NOMO-1 treated with dmso at 0.1 percent for 144 hours (cell line): ENCODE results near the gene RPS6KA2.

Source experiments
- DNase-seq: peaks from one replicate; lab custom pipeline; 2025; ENCODE audit not compliant: unreplicated experiment; lab: John Stamatoyannopoulos, UW

RPS6KA2 gene

DNA sequence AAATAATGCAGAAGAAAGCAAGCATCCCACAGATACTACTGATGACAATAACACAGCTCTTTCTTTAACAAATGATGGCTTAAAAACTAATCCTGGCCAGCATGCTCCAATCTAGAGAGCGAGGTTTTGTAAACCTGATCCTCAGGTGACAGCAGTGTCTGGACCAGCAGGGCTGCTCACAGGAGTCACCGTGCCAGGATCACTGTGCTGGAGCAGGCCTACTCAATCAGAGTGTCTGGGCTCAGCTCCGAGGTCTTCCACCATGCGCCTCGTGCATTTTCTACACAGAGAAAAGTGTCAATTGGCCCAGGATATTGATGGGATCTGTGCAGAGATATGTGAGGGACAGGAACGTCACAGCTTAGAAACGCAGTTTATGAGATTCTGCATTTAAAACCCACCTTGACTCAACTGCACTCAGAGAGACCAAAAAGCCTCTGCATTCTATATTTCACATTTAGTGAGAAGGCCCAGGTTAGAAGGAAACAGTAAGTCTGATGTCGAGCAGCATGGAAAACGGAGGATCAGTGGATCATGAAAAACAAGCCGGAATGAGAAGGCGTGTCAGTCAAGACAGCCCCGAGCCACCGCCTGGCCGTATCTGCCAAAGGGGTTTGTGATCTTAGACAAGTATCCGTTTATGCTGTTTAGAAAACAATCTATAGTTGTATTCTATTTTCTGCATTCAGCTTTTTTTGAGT, 48.4 kb downstream of the RPS6KA2 start:
- DNase-seq, result no peak

DNA sequence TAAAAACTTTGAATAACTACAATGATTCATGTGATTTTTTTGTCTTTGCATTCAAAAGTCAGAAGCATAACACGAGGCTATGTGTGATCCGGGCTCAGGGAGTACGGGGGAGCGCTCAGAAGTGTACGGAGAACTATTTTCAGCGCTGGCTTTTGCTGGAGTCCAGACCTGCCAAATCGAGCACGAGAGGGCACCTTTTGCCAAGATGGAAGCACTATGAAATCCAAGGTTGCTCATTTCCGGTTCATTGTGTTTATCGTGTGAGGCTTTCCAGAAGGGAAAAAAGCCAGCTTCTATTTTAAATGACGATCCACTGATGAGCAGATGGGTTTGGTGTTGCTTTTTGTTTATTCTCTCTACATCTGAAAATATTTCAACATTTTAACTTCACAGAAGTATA, 51.8 kb downstream of the RPS6KA2 start:
- no peak for DNase-seq

DNA sequence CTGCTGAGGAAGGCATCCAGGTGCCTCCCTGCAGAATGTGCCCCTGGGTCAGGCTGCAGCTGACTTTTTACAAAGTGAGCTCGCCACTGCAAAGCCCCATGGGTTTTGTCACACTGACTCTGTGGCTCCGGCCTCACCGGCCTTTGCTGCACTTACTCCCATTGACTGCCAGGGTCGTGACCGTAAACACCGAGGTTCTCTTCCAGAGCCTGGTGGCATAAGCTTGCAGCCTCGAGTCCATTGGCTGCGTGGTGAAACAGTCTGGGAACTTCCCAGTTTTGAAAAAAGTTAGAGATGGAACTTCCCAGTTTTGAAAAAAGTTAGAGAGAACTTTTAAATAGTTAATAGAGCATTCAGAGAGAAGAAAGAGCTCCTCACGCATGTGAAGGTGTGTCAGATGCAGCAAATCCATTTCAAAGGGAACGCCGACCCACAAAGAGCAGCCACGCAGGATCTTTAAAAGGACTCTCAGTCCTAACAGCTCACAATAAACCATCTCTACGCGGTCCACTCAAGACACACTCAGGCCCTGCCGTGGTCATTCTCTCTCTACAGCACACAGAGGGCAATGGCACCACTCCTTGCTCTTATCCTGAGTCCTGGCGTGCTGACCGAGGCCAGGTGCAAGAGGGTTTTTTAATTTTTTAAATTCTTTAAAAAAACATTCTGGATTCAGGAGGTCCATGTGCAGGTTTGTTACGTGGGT, 53.4 kb downstream of the RPS6KA2 start:
- DNase-seq, result no peak

DNA sequence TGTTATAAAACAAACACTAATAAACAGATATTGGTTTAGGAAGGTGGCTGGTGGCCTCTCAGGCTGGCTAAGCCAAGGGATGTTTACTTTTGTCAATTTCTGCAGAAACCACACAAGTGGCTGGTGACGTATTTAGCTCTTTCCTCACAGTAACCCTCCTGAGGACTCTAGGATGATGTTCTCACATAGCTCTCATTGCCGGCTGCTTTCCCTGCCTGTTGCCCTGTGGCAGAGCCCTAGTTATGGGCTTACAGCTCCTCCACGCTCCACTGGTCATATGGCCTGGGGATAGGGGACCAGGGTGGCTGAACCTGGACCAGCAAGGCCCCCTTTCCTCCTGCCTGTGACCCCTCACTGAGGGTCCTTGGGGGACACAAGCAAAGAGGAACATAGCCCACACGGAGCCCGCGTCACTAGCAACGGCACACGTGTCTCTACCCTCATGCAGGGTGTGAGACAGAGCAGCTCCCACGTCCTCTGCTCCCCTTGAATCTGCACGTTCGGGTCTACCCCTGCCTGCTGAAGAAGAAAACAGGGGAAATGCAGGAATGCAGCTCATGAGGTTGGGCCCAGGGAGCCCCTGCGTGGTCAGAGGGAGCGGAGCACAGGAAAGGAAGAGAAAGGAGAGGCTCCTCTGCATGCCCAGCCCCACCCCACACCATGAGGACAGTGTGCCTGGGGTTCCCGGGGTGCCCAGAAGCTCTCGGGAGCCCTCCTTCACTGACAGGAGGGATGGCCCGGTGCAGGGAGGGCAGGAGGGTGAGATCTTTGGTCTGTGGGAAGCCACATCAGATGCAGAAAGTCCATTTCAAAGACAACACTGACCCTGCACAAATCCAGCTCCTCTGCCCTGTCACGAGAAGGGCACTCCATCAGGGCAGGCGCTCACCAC, 54.4 kb downstream of the RPS6KA2 start:
- no peak for DNase-seq

DNA sequence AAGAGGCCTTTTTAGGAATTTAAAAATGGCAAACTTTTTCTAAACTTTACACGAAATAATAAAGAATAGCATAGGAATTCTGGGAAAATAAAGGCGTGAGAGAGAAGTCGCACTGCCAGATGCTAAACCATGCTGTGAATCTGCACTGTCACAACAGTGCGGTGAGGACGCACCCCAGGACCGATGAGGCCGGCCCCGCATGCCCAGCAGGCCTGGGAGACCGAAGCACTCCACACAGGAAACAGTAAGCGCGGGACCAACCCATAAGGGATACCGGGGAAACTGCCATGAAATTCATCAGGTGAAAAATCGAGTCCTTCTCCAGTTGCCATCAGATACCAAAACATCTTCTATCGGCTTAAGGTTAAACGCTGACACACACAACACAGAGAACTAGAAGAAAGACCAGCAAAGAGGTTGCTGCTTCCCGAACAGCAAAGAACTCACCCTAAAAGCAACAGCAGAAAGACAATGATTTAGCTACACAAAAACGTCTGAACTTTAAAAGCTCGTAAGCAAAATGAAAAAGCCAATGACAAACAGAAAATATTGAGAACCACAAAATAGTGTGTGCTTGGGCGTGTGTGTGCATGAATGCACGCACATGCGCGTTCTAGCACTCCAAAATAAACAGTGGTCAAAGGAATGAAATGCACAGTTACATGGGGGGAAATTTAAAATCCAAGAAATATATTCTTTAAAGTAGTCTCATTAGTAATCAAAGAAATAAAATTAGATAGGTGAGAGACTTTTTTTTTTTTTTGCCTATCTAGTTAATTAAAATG, 55.9 kb downstream of the RPS6KA2 start:
- DNase-seq, result no peak

DNA sequence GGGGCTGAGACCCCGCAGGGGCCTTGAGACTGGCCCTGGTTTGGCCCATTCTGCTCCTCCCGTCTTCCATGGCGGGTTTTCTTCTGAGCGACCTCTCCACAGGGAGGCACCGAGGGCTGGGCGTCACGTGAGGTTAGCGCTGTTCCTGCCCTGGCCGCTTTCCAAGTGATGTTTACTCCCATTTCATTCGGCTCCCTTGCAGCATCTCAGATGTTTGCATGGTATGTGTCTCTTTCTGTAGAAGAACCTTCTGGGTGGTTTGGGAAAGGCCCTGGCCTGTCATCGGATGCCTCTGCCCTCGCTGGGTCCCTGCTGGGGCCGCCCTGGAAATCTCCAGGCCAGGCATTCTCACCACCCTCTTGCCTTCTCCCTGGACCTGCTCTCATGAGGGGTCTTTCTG, 57.8 kb downstream of the RPS6KA2 start:
- no peak for DNase-seq

DNA sequence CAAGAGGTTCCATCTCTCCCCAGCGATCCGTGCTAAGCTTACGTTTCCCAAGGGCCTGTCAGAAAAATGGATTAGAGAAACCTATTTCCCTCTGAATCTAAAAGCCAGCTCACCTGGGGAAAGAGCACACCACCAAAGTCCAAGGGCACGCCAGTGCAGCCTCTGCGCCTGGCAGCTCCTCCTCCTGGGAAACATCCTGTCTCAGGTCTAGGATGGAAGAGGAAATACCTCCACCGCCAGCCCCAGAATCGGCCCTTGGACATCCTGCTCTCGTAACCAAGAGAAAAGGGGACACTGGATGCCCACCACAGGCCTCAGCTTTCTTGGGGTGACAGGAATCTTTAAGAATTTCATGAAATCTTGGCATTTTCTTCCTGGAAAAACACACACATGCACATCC, 59.2 kb downstream of the RPS6KA2 start:
- DNase-seq, result no peak

DNA sequence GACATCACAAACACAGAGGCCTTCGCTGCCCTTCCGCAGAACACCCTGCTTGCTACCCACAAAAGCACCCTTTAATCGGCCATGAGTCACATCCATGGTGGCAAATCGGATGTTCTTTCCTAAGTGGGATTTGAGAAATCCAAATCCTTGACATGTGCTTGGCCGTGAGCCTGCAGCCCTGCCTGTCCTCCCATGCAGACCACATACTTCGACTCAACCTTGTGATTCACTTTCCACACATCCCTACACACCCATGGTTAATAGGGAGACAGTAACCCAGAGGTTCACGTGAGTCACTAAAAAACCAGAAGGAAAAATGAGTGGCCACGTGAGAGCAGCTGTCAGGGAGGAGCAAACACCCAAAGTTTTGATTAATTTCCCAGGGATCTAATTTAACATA, 59.9 kb downstream of the RPS6KA2 start:
- no peak for DNase-seq

DNA sequence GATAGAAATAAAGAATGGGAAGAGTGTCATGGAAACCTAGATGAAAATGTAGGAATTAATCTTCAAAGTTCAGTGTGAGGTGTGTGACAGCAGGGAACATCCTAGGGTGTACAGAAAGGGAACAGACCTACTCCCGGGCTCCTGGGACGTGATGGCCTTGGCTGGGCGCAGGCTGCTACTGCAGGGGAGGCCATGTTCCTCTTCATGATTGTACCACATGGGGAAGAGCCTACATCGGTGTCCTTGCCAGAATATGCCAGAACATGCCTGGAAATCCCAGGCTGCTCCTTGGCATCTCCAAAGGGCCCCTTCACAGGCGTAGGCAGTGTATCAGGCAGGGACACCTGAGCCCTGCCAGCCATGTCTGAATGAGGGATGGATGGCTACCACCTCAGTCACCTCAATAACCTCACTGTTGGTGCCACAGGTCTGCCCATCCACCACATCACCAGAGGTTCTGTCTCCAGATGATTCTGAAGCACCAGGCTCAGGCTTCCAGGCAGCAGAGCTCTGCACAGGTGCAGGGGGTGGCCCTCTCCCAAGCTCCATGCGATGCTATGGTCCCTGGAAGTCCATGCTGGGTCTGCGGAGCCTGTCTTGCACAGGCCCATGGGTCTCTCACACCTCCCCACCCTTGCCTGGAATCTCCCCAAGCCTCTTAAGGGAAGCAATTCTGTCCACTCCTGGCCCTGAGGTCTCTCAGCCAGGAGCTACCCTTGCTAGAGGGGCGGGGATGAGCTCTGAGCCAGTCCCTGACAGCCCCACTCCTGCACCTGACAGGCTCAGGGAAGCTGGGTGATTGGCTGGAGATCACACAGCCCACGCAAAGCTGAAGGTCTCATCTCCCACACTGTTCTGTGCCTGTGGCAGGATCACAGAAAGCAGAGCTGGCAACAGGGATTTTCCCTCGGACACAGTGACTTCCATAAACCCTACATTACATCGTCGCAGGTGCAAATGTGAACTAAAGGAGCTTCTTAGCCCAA, 60.7 kb downstream of the RPS6KA2 start:
- no peak for DNase-seq

DNA sequence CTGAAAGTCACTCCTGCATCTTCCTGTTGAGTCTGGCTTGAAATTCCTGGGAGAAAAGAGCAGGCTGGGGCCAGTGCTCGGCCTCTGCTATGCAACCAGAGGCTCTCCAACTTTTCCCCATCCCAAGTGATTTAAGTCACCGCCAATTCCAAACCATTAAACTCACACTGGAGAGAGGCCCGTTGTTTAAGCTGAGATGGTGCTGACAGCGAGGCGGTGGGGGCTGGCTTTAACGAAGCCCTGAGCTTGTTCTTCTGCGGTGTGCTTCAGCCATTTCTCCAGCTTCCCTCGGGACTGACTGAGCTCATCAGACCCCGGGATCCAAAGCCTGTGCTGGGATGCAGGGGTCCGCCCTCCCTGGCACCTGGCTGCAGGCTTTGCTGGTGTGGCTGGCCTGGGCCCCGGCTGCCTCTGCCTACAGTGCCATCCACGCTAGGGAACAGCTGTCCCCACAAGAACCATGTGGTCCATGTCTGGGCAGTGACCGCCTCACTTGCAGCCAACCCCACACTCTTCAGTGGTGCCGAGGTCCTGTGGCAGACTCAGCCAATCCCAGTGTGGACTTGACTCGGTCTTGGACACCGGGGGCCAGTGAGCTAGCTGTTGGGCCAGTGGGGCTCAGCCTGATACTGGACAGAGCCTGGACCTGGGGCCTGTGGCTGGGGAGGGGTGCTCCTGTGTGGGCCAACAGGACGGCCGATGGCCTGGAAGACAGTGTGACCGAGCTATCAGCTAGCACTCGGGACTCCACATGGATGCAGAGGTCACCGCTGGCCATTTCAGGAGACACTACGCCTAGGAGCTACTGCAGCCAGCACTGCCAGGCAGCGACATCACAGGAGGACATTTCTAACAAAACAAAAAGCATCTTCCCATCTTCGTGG, 61.7 kb downstream of the RPS6KA2 start:
- no peak for DNase-seq

DNA sequence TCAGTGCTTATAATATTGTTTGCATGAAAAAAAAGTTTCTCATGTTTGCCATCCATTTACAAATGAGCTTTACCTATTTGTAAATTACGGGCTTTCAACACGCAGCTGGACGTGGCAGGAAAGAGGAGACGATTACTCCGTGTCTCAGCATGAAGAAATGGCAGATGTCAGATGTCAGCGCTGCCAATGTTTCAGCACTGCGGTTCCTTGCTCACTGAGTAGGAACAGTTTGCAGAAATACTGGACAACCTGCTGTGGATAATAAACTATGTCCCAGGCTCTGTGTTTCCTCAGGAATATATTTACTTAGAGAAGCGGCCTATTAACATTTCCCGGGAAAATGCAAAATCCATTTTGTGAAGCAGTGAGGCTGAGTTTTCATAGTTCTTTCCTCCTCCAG, 63.2 kb downstream of the RPS6KA2 start:
- no peak for DNase-seq

DNA sequence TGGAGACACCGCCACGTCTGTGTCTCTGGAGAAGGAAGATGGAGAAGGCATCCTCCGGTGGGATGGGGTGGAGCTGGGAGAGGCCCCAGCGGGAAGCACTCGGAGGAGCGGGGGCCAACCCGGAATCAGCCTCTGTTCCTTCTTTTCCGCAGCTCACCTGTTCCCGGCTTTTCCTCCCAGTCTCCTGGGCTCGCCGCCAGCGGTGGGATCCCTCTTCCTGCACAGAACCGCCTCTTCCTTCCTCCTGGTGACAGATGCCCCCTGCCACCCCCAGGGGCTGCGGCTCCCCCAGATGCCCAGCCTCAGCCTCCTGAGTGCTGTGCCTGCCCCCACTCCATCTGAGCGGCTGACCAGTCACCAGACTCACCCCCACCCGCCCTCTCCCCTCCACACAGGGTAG, 63.9 kb downstream of the RPS6KA2 start:
- no peak for DNase-seq

DNA sequence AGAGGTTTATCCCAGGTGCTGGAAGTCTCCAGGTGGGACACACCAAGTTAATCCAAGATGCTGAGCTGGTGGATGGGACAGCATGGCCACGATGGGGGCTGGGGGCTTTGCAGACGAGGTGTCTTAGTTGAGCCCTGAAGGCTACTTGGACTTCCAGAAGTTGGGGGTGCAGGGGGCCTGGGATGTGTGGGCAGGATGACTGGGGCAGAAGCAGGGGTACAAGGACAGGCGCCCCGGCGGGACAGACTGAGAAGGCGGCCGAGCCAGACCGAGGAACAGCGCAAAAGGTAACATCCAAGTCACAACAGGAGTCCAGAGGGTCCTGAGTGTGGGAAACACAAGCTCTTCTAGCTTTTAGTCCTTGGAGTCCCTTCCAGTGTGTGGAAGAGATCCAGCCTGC, 64.3 kb downstream of the RPS6KA2 start:
- DNase-seq, result no peak

DNA sequence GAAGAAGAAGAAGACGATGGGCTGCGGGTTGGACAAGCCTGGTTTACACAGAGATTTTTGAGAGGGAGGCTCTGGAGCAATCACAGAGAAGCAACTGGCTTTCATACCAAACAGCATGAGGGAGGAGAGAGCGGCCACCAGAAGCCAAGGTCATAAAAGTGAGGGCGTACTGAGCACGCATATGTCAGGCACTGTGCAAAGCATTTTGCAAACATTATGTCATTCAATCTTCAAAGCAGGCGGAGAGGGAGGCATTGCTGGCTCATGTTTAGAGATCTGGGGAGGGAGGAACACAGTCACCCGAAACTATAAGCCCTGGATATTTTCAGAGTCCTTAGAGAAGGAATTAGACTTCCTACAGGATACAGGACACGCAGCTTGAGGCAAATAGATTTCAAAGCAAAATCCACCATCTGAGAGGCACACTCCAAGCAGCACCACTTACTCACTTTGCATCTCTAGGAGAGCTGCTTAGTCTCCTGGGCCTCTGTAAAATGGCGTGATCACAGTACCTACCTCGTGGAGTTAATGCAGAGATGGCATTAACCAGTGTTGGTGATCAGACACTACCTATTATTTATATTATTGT, 65.2 kb downstream of the RPS6KA2 start:
- DNase-seq, result no peak

DNA sequence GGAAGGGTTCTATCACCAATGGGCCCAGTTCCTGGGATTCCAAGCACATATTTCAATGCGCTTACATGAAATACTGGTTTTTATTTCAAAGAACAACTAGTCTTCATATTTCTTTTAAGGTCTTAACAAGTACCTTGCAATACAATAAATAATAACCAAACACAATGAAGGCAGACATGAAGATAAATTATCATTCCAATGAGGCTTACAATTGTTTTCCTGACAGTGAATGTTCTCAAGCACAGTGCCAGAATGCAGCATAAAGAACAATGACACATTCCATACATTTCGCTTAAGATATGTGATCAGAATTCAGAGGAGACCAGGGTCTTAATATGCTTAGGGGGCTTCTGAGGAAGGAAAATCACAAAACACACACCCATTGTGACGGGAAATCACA, 66.8 kb downstream of the RPS6KA2 start:
- no peak for DNase-seq

DNA sequence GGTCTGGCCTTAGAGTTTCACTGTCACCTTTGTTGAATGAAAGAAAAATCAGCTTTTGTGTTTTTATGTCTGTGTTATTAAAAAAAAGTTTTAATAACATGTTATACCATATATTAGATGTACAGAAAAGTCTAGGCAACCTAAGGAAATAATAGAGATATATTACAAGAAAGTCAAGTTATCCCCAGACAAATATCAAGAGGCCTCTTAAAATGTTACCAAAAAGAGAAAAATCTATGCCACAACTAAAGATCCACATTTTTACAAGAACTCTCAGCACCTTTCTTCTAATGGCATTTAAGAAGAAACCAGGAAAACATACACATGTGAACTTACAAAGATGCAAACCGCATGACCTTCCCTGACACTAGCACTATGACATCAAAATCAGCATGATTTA, 67.4 kb downstream of the RPS6KA2 start:
- no peak for DNase-seq

DNA sequence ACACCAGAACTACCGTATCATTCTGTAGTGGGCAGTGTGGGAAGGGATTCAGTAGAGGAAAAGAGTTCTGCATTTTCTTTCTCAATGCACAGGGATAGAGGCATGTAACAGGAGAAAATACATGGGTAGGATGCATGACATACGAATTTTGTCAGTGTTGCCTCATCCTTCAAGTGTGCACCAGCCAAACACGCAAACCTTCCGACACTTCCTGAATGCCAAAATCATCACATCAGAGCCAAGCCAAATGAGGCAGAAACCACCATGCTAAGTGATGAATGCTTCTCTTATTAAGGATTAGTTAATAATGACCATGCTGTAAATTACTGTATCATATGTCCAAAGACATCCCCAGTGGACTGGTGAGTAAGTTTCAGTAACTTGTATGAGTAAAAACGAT, 67.8 kb downstream of the RPS6KA2 start:
- no peak for DNase-seq

DNA sequence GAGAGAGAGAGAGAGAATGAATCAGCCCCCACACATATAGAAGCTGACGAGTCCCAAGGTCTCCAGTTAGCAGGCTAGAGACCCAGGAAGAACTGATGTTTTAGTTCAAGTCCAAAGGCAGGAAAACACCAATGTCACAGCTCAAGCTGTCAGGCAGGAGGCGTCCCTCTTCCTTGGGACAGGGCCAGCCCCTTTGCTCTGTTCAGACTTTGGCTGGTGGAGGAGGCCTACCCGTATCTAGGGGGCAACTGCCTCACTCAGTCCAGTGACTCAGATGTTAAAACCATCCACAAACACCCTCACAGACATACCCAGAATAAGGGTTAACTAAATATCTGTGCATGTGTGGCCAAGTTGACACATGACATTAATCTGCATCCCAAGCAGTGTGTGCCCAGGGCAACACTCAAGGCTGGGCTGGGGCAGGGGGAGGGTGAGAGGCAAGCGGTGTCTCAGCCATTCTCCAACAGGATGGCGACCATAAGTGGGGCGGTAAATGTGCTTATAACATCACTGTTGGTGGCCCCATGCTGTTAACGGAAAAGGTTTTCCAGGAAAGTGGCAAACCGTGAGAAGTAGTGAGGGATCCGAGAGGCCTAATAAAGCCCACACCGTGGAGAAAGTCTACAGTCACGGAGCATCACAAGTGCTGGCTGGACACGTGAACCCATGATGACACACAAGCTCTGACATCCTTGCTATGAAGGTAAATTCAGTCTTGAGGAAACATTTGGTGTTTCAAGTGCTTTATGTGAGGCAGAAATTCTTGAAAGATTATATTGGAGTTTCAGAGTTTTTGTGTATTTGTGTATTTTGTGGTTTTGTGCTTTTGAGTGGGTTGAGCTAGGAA, 68.7 kb downstream of the RPS6KA2 start:
- DNase-seq, result no peak
